HG02840 (cell line): ENCODE data around the gene LIN37.

Source experiments
- ATAC-seq: cut with Tn5 transposase; IDR thresholded peaks from one replicate; pipeline ENCODE4 v1.9.1; 2021; ENCODE audit warnings: mild to moderate bottlenecking, moderate library complexity, moderate number of reproducible peaks; ENCODE audit not compliant: unreplicated experiment, low FRiP score

Gene LIN37

GRCh38 chr19:35748106-35749020 lies at the start of gene LIN37:
TSS of gene LIN37 (plus strand) at chr19:35748576. CDS start at chr19:35748725, 149 bp downstream.
- ATAC-seq: peak; percentile 63

DNA sequence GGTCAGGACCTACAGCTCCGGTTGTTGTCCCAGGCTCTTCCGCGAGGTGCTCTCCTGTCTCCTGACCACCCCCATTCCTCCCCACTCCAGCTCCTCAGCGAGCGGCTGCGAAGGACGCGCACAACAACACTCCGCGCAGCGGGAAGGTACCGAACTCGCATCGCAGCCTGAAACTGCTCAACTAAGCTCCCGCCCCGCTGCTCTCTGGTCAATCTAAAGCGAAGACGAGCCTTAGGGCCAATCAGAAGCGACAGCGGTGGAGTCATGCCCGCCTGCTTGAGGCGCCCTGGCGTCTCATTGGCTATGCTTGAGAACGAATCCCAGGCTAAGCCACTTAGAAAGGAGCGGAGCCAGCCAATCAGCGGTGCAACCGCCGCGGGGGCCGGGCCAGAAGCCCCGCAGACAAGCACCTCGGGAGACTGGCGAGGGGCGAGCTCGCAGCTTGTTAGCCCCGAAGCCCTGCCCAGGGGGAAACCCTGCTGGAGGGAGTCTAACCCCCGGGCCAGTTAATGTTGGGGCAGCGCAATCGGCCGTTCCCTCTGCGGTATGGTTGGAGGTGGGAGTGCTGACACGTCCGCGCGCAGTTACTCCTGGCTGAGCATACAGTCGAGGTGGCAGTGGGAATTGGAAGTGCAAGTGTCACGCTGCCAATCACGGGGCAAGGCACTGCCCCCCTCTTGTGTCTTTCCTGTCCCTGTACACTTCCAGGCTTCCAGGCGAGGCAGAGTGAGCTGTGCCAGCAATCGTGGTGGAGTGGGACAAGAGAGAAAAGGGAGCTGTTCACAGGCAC lies 46.0 kb upstream of the LIN37 start:
- ATAC-seq: peak; percentile 93

DNA sequence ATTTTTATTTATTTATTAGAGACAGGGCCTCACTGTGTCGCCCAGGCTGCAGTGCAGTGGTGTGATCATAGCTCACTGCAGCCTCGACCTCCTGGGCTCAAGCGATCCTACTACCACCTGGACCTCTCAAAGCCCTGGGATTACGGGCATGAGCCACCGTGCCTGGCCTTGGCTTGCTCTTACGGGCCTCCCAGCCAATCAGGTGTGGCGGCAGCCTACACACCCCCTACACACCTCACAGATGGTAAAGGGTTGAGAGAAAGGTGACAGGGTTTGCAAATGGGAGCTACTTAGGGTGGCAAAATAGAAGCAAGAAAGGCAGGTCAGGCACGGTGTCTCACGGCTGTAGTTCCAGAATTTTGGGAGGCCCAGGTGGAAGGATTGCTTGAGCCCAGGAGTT lies 45.0 kb upstream of the LIN37 start:
- no peak for ATAC-seq

DNA sequence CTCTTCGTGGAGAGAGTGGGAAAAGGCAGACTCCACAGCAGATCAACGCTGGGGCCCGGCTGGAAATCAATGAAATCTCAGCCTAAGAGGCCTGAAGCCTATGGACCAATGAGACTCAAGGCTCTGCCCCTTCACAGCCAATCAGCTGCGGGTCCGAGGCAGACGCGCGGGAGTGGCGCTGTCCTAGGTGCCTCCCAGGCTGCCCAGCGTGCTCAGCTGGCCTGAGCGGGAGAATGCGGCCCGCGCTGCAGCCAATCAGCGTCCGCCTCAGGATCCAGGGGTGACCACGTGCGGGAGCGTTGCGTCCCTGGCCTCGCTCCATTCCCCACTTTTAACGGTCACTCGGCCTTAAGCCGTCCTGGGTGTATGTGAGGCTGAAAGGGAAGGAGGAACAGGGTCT lies 44.2 kb upstream of the LIN37 start, which contains the start of gene ZBTB32:
TSS of gene ZBTB32 (plus strand) at position 341 of the 400 bp plus-strand sequence. CDS start 10,069 bp downstream, outside the sequence.
- ATAC-seq: no peak

- ATAC-seq: no peak
Measured at GRCh38 chr19:35708391-35708790, 40.0 kb upstream of the LIN37 start.

GRCh38 chr19:35710784-35711723 lies 37.3 kb upstream of the LIN37 start:
- ATAC-seq: peak; percentile 33

- no peak for ATAC-seq
Measured at GRCh38 chr19:35712567-35713505, 35.5 kb upstream of the LIN37 start.

DNA sequence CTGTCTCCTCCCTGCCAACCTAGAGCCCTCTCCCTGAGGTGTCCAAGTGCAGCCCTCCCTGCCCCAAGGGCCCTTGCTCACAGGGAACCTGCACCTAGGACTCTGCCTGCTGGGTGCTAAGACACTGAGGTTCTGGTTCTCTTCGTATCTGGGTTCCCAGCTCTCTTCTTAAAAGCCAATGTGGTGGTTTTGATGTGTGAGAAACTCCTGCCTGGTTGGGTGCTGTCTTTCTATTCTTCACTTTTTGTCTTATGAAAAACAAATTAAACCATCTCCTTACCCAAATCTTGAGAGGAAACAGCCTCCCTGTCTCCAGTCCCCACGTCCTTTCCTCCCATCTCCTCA lies 34.9 kb upstream of the LIN37 start:
- no peak for ATAC-seq

DNA sequence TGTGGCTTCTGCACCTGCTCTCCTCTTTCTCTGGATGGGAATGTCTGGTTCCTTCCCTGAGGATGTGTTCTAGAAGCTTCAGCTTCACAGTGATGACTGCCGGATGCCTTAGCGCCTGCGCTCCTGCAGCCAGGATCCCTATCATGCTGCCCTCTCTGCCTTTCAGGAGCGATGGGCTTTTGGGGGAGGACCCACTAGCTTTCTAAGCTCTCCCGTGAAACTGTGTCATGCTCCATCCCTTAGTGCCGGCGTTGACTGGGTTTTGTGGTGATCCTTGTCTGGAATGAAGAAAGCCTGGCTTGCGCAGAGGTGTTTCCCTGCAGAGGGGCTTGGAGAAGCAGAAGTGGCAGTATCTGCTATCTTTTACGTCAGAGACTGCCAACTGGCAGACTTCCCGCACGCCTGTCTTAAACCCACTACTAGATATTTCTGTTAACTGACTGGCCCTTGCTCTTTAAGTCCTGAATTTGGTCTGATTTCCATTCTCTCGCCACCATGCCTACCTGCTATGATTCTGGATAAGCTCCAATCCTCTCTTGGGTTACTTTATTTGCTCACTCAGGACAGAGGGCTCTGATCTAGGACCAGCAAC lies 34.4 kb upstream of the LIN37 start:
- no peak for ATAC-seq

DNA sequence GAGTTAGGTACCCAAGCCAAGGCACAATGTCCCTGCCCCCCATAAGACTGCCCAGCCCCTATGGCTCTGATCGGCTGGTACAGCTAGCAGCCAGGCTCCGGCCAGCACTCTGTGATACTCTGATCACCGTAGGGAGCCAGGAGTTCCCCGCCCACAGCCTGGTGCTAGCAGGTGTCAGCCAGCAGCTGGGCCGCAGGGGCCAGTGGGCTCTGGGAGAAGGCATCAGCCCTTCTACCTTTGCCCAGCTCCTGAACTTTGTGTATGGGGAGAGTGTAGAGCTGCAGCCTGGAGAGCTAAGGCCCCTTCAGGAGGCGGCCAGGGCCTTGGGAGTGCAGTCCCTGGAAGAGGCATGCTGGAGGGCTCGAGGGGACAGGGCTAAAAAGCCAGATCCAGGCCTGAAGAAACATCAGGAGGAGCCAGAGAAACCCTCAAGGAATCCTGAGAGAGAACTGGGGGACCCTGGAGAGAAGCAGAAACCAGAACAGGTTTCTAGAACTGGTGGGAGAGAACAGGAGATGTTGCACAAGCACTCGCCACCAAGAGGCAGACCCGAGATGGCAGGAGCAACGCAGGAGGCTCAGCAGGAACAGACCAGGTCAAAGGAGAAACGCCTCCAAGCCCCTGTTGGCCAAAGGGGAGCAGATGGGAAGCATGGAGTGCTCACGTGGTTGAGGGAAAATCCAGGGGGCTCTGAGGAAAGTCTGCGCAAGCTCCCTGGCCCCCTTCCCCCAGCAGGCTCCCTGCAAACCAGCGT lies 33.6 kb upstream of the LIN37 start:
- ATAC-seq: no peak

GRCh38 chr19:35715355-35715809 lies 33.0 kb upstream of the LIN37 start:
- no peak for ATAC-seq

GRCh38 chr19:35715981-35716800 lies 32.2 kb upstream of the LIN37 start:
- no peak for ATAC-seq

GRCh38 chr19:35716801-35717664 lies 31.3 kb upstream of the LIN37 start:
- peak; percentile 61 for ATAC-seq

DNA sequence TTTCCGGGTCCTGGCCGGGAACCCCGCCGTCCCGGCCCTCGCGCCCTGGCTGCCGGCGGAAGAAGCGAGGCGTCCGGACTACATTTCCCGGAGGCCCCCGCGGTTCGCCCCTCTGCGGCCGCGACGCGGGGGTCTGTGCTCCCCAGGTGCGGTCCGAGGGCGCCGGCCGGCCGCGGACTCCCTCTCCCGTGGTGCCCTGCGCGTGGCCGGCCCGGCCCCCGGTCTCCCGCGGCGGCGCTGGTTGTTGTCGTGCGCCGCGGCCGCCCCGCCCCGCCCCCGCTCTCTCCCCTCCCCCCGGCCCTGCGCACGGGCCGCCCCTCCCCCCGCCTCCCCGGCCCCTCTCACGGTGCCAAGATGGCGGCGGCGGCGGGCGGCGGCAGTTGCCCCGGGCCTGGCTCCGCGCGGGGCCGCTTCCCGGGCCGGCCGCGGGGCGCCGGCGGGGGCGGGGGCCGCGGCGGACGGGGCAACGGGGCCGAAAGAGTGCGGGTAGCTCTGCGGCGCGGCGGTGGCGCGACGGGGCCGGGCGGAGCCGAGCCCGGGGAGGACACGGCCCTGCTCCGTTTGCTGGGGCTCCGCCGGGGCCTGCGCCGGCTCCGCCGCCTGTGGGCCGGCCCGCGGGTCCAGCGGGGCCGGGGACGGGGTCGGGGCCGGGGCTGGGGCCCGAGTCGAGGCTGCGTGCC lies 30.6 kb upstream of the LIN37 start, which contains the start of gene KMT2B:
TSS of gene KMT2B (plus strand) at position 339 of the 680 bp plus-strand sequence. CDS start at position 355, 16 bp downstream.
- no peak for ATAC-seq

- ATAC-seq: no peak
Measured at GRCh38 chr19:35718345-35719041, 29.9 kb upstream of the LIN37 start.
